ACC112 (cell line): ENCODE measurements around the gene DPYSL3.
A peak's percentile ranks its signal among the peaks of the same experiment; 100 is the strongest.

ENCODE experiments used
- H2AFZ ChIP-seq: fragments of 200-600 bp; sonication (generic); one replicate; pipeline ENCODE4 v1.6.0; 2017; ENCODE audit warnings: antibody characterized with exemption, low read length; ENCODE audit not compliant: unreplicated experiment
- H3K27ac ChIP-seq: fragments of 200-600 bp; sonication (generic); 2 replicates; pipeline ENCODE4 v1.5.1; 2014; ENCODE audit warnings: low read depth, mild to moderate bottlenecking, antibody characterized with exemption, low read length, moderate library complexity
- H3K27me3 ChIP-seq: fragments of 200-600 bp; sonication (generic); 2 replicates; pipeline ENCODE4 v1.6.1; 2014; ENCODE audit warnings: mild to moderate bottlenecking, antibody characterized with exemption, low read length, moderate library complexity, mixed read lengths; ENCODE audit not compliant: insufficient read depth
- H3K36me3 ChIP-seq: fragments of 200-600 bp; sonication (generic); 2 replicates; pipeline ENCODE4 v1.6.1; 2016; ENCODE audit warnings: mild to moderate bottlenecking, antibody characterized with exemption, low read length, moderate library complexity, mixed read lengths; ENCODE audit not compliant: insufficient read depth
- H3K4me1 ChIP-seq: fragments of 200-600 bp; sonication (generic); one replicate; pipeline ENCODE4 v1.6.1; 2016; ENCODE audit warnings: low read length, mixed read lengths; ENCODE audit not compliant: insufficient read depth, unreplicated experiment, control insufficient read depth
- H3K4me3 ChIP-seq: fragments of 200-600 bp; sonication (generic); 2 replicates; pipeline ENCODE4 v1.5.1; 2014; ENCODE audit warnings: mild to moderate bottlenecking, low read depth, low read length
- H3K79me2 ChIP-seq: fragments of 200-600 bp; sonication (generic); one replicate; pipeline ENCODE4 v1.6.0; 2016; ENCODE audit warnings: low read length; ENCODE audit not compliant: control insufficient read depth, unreplicated experiment, insufficient read depth

DPYSL3 gene

GRCh38 chr5:147453875-147454814, 55.7 kb downstream of the DPYSL3 start:
- H3K79me2 ChIP-seq = no peaks in the 10 kb centered on the region
- H3K36me3 ChIP-seq = no peaks in the 10 kb centered on the region
- H3K27ac ChIP-seq = no peak overlapping the region
- no peaks in the 10 kb centered on the region; the same call in 1 of the 2 replicates for H3K27me3 ChIP-seq
- no peaks in the 10 kb centered on the region for H3K4me1 ChIP-seq
- peak overlapping the region; percentile 88 for H3K4me3 ChIP-seq
- H2AFZ ChIP-seq = peak overlapping the region; percentile 91

GRCh38 chr5:147452165-147452811, 57.6 kb downstream of the DPYSL3 start:
- H2AFZ ChIP-seq = no peak overlapping the region
- H3K79me2 ChIP-seq = no peaks in the 10 kb centered on the region
- H3K27me3 ChIP-seq = no peaks in the 10 kb centered on the region; the same call in 1 of the 2 replicates
- no peaks in the 10 kb centered on the region for H3K36me3 ChIP-seq
- no peaks in the 10 kb centered on the region for H3K4me1 ChIP-seq
- peak overlapping the region; percentile 88 for H3K4me3 ChIP-seq
- no peak overlapping the region for H3K27ac ChIP-seq

- Histone ChIP-seq H2AFZ (no peak overlapping the region), H3K36me3 (no peaks in the 10 kb centered on the region), H3K27ac (no peak overlapping the region), H3K79me2 (no peaks in the 10 kb centered on the region), H3K27me3 (no peaks in the 10 kb centered on the region; the same call in 1 of the 2 replicates), H3K4me1 (no peaks in the 10 kb centered on the region), H3K4me3 (no peak overlapping the region)
These were observed 58.7 kb downstream of the DPYSL3 start for GRCh38 chr5:147451193-147451592.

- no peaks in the 10 kb centered on the region; the same call in 1 of the 2 replicates for H3K27me3 ChIP-seq
- H3K79me2 ChIP-seq = no peaks in the 10 kb centered on the region
- H2AFZ ChIP-seq = no peak overlapping the region
- H3K4me1 ChIP-seq = no peaks in the 10 kb centered on the region
- no peak overlapping the region for H3K4me3 ChIP-seq
- H3K36me3 ChIP-seq = no peaks in the 10 kb centered on the region
- H3K27ac ChIP-seq = no peak overlapping the region
These were observed 59.3 kb downstream of the DPYSL3 start for GRCh38 chr5:147450606-147451005.

- H3K27ac ChIP-seq = no peak overlapping the region
- no peaks in the 10 kb centered on the region for H3K4me1 ChIP-seq
- no peak overlapping the region for H3K4me3 ChIP-seq
- H2AFZ ChIP-seq = no peak overlapping the region
- no peaks in the 10 kb centered on the region for H3K79me2 ChIP-seq
- H3K36me3 ChIP-seq = no peaks in the 10 kb centered on the region
- no peaks in the 10 kb centered on the region; the same call in 1 of the 2 replicates for H3K27me3 ChIP-seq
These were observed 61.1 kb downstream of the DPYSL3 start for GRCh38 chr5:147448766-147449165.

GRCh38 chr5:147446523-147446922, 63.3 kb downstream of the DPYSL3 start:
- Histone ChIP-seq H3K4me1 (no peaks in the 10 kb centered on the region), H3K79me2 (no peaks in the 10 kb centered on the region), H2AFZ (no peak overlapping the region), H3K4me3 (no peak overlapping the region), H3K36me3 (no peaks in the 10 kb centered on the region), H3K27me3 (no peaks in the 10 kb centered on the region; the same call in 1 of the 2 replicates), H3K27ac (no peak overlapping the region)

- Histone ChIP-seq H3K4me1 (no peaks in the 10 kb centered on the region), H3K79me2 (no peaks in the 10 kb centered on the region), H3K4me3 (no peak overlapping the region), H2AFZ (no peak overlapping the region), H3K36me3 (no peaks in the 10 kb centered on the region), H3K27ac (no peak overlapping the region), H3K27me3 (no peaks in the 10 kb centered on the region)
These were observed 64.0 kb downstream of the DPYSL3 start for GRCh38 chr5:147445917-147446316.

- no peaks in the 10 kb centered on the region for H3K27me3 ChIP-seq
- no peak overlapping the region for H3K4me3 ChIP-seq
- H3K4me1 ChIP-seq = no peaks in the 10 kb centered on the region
- H3K27ac ChIP-seq = no peak overlapping the region
- H2AFZ ChIP-seq = no peak overlapping the region
- no peaks in the 10 kb centered on the region for H3K36me3 ChIP-seq
- H3K79me2 ChIP-seq = no peaks in the 10 kb centered on the region
These were observed 64.8 kb downstream of the DPYSL3 start for GRCh38 chr5:147445090-147445489.

- H2AFZ ChIP-seq = no peak overlapping the region
- H3K79me2 ChIP-seq = no peaks in the 10 kb centered on the region
- H3K4me3 ChIP-seq = no peak overlapping the region
- no peaks in the 10 kb centered on the region for H3K36me3 ChIP-seq
- H3K27me3 ChIP-seq = no peaks in the 10 kb centered on the region
- no peak overlapping the region for H3K27ac ChIP-seq
- H3K4me1 ChIP-seq = peaks cover 8% of the 10 kb centered on the region
These were observed 67.6 kb downstream of the DPYSL3 start for GRCh38 chr5:147442224-147442623.

- Histone ChIP-seq H2AFZ (no peak overlapping the region), H3K79me2 (no peaks in the 10 kb centered on the region), H3K36me3 (no peaks in the 10 kb centered on the region), H3K4me1 (peaks cover 8% of the 10 kb centered on the region), H3K27ac (no peak overlapping the region), H3K27me3 (no peaks in the 10 kb centered on the region), H3K4me3 (no peak overlapping the region)
These were observed 68.6 kb downstream of the DPYSL3 start for GRCh38 chr5:147441191-147441695.
